GM21717 (cell line): ENCODE results near the gene NTRK3.

Experiments used
- ATAC-seq: cut with Tn5 transposase; IDR thresholded peaks from one replicate; pipeline ENCODE4 v1.9.1; 2021; ENCODE audit warnings: mild to moderate bottlenecking, moderate library complexity; ENCODE audit not compliant: unreplicated experiment

Gene NTRK3

DNA sequence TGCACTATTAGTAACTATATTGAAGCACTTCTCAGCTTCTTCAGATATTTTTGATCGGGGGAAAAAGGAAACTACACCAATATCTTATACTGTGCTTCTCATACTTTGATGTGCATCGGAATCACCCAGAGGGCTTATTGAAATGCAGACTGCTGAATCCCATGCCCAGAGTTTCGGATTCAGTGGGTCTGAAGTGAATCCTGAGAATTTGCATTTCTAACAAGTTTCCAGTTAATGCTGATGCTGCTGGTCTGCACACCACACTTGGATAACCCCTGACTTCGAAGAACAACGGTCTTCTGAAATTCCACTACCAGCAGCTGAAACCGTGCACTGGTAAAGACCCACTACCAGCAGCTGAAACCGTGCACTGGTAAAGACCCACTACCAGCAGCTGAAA, 243.9 kb downstream of the NTRK3 start:
- no peak for ATAC-seq

- no peak for ATAC-seq
Measured at GRCh38 chr15:88012233-88012632, 244.3 kb downstream of the NTRK3 start.

DNA sequence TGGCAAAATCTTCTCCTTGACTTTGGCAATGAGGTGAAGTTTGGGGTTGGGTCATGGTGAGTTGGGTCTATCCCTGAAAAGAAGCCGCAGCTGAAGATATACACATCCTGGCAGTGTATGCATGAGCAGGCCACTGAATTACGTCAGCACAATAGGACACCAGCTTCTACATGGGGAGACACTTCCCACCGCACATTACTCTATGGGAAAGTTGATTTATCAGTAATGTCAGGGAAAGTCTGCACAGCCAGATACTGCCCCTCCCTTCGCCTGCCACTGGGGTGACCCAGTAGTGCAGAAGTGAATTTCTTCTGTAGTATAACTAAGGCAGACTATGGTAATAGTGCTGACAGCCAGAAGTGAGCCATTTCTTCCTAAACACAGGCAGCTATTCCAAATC, 245.0 kb downstream of the NTRK3 start:
- ATAC-seq = no peak

DNA sequence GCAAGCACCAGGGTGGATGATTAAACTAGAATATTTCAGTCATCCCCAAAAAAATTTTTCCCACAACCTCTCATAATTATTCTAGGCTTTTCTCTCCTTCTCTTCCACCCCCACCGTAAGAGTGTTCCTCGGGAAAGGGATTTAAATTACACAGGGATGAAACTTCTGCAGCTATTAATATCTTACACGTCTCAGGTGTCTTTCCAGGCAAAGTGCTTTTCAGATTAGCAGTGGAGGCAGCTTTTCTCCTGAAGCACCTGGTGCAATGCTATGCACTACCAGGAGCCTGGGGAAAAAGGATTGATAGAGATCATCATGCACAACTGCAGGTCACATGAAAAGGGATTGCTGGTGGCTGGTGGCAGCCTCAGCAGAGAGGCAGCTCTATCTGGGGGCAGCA, 250.4 kb downstream of the NTRK3 start:
- ATAC-seq = no peak

GRCh38 chr15:88004399-88004798, 252.1 kb downstream of the NTRK3 start:
- ATAC-seq = no peak

GRCh38 chr15:88003541-88004327, 252.8 kb downstream of the NTRK3 start:
- ATAC-seq = no peak

- no peak for ATAC-seq
Measured at GRCh38 chr15:88002706-88003105, 253.8 kb downstream of the NTRK3 start.

GRCh38 chr15:87998630-87999029, 257.9 kb downstream of the NTRK3 start:
- no peak for ATAC-seq

GRCh38 chr15:87986776-87987175, 269.8 kb downstream of the NTRK3 start:
- ATAC-seq = no peak

DNA sequence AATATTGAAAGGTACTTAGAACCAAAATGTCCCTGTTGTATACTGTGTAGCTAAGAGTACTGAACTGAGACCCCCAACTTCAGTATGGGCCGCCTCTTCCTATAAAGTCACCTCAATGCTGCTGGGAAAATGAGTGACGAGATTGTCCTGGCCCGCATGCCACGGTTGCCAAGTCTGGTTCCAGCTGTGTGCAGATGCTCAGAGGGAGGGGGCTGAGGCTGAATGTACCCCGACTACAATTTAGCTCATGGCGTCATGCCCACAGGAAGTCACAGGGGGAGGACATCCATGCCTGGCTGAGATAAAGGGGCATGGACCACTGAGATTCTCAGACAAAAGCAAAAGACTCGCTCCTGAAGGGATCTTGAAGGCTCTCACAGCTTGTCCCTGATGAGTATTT, 271.1 kb downstream of the NTRK3 start:
- ATAC-seq = no peak

- ATAC-seq = no peak
Measured at GRCh38 chr15:87981969-87982368, 274.6 kb downstream of the NTRK3 start.

GRCh38 chr15:87977907-87978306, 278.6 kb downstream of the NTRK3 start:
- ATAC-seq = no peak

DNA sequence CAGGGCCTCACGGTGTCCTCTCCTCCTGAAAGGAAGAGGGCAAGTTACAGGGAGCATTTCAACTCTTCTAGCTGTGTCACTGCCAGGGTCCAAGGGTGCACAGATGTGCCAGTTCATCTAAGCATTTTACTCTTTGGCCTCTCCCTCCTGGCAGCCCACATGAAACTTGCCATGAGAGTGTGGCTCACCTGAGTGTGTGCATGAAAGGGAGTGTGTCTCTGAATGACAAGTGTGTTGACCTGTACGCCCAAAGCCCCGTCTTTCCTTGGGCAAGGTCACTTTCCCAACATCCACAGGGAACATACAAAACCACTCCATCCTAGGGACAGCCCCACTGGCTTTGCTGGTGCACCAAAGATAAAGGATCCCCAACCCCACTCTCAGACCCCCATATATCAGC, 280.0 kb downstream of the NTRK3 start:
- ATAC-seq = no peak

- no peak for ATAC-seq
Measured at GRCh38 chr15:87973501-87974215, 282.9 kb downstream of the NTRK3 start.

DNA sequence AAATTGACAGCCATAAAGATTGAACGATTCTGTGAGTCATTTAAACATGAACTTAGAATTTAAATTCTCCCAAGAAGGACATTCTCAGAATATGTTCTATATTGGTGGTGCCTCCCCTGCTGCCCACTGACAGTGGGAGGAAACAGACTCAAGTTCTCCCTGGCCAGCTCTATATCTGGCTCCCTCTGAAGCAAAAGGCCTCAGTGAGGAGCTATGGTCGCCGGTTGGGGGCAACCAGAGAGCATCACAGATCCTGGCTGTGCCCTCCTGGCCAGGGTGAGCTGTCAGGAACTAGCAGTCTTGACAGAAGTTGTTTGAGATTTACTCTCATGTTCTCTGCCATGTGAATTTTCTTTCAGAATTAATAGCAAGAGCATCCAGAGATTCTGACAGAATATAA, 285.5 kb downstream of the NTRK3 start:
- ATAC-seq = no peak

DNA sequence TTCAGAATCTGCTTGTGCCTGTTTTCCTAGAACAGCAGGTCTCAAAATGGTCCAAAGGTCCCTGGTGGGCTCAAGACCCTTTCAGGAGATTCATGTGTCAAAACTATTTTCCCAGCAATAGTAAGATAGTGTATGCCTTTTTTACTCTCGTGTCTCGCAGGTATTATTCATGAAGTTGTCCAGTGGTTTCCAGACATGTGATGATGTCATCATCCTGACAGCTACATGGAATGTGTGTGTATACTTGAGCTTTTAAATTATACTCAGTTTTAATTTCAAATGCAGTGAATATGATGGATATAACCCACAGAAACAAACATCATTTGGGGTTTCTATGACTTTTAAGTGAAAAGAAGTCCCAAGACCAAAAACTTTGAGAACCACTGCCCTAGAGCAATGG, 288.6 kb downstream of the NTRK3 start:
- no peak for ATAC-seq

- ATAC-seq = no peak
Measured at GRCh38 chr15:87965304-87965703, 291.2 kb downstream of the NTRK3 start.

- no peak for ATAC-seq
Measured at GRCh38 chr15:87962428-87962827, 294.1 kb downstream of the NTRK3 start.

DNA sequence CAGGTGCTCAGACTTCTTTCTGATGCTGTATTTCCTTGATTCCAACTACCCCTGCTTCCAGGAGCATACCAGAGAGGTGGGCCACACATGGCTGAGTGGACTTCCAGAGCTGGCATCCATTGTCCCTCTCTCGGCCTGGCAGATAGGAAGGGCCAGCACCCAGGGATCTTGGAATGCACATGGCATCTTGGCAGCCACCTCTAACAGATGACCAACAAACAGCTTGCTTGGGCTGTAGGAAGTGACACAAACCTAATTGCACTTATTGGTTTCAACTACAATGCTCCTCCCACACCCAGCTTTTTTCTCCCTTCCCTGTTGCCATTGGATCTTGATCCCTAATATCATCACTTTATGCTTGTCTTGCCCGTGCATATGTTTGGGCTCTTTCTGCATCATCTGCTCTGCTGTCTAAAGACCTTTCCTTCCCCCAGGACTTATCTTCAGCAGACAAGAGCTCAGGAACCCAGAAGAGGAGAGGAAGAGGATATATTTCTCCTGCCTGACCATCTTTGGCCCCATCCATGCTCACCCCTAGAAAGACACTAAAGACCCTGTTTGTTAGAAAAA, 294.6 kb downstream of the NTRK3 start:
- ATAC-seq = no peak

DNA sequence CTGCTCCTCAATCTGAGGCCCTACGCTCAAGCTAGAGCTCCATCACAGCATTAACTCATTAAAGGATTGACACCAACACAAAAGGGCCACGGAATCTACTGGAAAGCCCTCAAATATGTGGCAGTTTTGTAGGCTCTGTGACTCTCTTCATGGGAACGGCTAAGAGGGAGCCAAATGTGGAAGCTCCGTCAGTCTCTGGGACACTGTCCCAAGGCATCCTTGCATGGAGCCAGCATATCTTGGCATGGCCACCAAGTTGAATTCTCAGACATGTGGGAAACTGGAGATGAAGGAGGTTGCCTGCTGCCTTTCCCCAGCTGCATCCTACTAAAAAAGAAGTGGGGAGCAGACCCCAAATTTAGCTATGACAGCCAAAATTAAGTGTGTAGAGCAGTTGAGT, 296.9 kb downstream of the NTRK3 start:
- no peak for ATAC-seq

DNA sequence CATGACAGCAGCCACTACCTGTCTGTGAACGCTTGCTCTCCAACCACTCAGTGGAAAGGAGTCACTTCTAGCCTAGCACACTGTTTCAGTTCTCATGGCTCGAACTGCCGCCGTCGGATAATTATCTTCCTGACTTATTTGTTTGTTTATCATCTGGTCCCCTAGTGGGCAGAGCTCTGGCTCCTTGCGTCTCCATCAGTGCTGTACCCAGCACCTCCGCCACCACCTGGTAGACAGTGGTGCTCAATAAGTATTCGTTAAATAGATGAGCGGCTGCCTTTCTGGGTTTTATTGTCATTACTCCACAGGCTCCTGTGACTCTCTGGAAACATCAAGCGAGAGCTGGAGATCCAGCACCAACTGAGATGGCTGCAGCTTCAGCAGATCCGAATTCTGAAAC, 297.5 kb downstream of the NTRK3 start:
- ATAC-seq = no peak

- no peak for ATAC-seq
Measured at GRCh38 chr15:87955284-87955909, 301.1 kb downstream of the NTRK3 start.
